Activated naive CD4-positive, alpha-beta T cell (primary cell): ENCODE data around the gene LSR.

Experiments used
- DNase-seq, 4 experiments: peaks; one replicate each; lab custom pipeline; 2025; lab: John Stamatoyannopoulos, UW

The LSR gene

GRCh38 chr19:35302446-35302845 is 53.6 kb downstream of the LSR start:
- no peak for DNase-seq

GRCh38 chr19:35303357-35303915 is 54.6 kb downstream of the LSR start:
- DNase-seq, result no peak

GRCh38 chr19:35304036-35304435 is 55.2 kb downstream of the LSR start:
- DNase-seq, result no peak

- no peak for DNase-seq
These were observed 56.4 kb downstream of the LSR start for GRCh38 chr19:35305181-35305580.

- DNase-seq, result no peak
These were observed 57.9 kb downstream of the LSR start for GRCh38 chr19:35306473-35307246.

- DNase-seq, result no peak
These were observed 59.1 kb downstream of the LSR start for GRCh38 chr19:35307931-35308330.

GRCh38 chr19:35308910-35309309 is 60.1 kb downstream of the LSR start:
- DNase-seq, result no peak

GRCh38 chr19:35309481-35310279 is 60.9 kb downstream of the LSR start:
- no peak for DNase-seq

GRCh38 chr19:35310331-35310730 is 61.5 kb downstream of the LSR start:
- no peak for DNase-seq

GRCh38 chr19:35310811-35311465 is 62.1 kb downstream of the LSR start:
- no peak for DNase-seq

- DNase-seq, result no peak
These were observed 63.3 kb downstream of the LSR start for GRCh38 chr19:35311901-35312665.

- no peak for DNase-seq
These were observed 64.8 kb downstream of the LSR start for GRCh38 chr19:35313587-35313986.

GRCh38 chr19:35314031-35314430 is 65.2 kb downstream of the LSR start:
- DNase-seq, result no peak

- no peak for DNase-seq
These were observed 66.2 kb downstream of the LSR start for GRCh38 chr19:35314858-35315470.

GRCh38 chr19:35315883-35316282 is 67.1 kb downstream of the LSR start:
- no peak for DNase-seq

GRCh38 chr19:35316560-35316959 is 67.8 kb downstream of the LSR start:
- no peak for DNase-seq
